Activated B cell treated with CpG ODN at 0.5 μM for 24 hours (primary cell): ENCODE results near the gene MYH7. TPM values are rescaled to one million over a fixed set of nuclear protein-coding genes. Genes with fewer than 3 reads are reported as not detected.
"Not testable (repeated sequence)": the region's sequence is repeated elsewhere in the genome, so short reads cannot be mapped to it uniquely, and the experiment has no call there.

Experiments used
- ATAC-seq: fragments of 200-7000 bp; cut with Tn5 transposase; one replicate; pipeline ENCODE4 v1.10.0; 2021; ENCODE audit warnings: low read depth, mild to moderate bottlenecking, moderate library complexity
- CTCF ChIA-PET: fragments of 350-600 bp; sonication (Branson Sonifier 250); formaldehyde crosslinking; loops from one replicate; lab custom pipeline; 2021; ENCODE audit warnings: antibody characterized with exemption; lab: Charles Lee
- POLR2A ChIA-PET: fragments of 350-600 bp; sonication (Branson Sonifier 250); formaldehyde crosslinking; loops from one replicate; lab custom pipeline; 2021; ENCODE audit warnings: antibody characterized with exemption; lab: Charles Lee
- DNase-seq: peaks from one replicate; pipeline ENCODE4 v3.0.0; 2022
- H3K27ac Mint-ChIP-seq: one replicate; pipeline ENCODE4 v1.8.0; 2020; ENCODE audit warnings: mixed read lengths
- H3K27me3 Mint-ChIP-seq: one replicate; pipeline ENCODE4 v1.8.0; 2021; ENCODE audit warnings: mixed read lengths
- H3K36me3 Mint-ChIP-seq: one replicate; pipeline ENCODE4 v1.8.0; 2021; ENCODE audit warnings: low read depth, mixed read lengths
- H3K4me1 Mint-ChIP-seq: one replicate; pipeline ENCODE4 v1.8.0; 2021; ENCODE audit warnings: mixed read lengths
- H3K4me3 Mint-ChIP-seq: one replicate; pipeline ENCODE4 v1.8.0; 2020; ENCODE audit warnings: mild to moderate bottlenecking, mixed read lengths
- H3K9me3 Mint-ChIP-seq: one replicate; pipeline ENCODE4 v1.8.0; 2020; ENCODE audit warnings: mixed read lengths
- intact Hi-C: fragments of 100-400 bp; cut with micrococcal nuclease; formaldehyde crosslinking; loops from one replicate; pipeline ENCODE4 v1.15.1; 2024
- total RNA-seq: library from RNA; stranded (reverse); gene quantifications from 2 replicates; pipeline ENCODE4 v1.2.3, GENCODE V29; 2022
- TF ChIP-seq, protein P1 (sequence below): fragments of 200-600 bp; IDR thresholded peaks from one replicate; pipeline ENCODE4 v1.8.0; 2022; ENCODE audit warnings: antibody characterized with exemption, mild to moderate bottlenecking

MYH7 gene
- total RNA-seq, 1 donor from 2014 or later = not detected

DNA sequence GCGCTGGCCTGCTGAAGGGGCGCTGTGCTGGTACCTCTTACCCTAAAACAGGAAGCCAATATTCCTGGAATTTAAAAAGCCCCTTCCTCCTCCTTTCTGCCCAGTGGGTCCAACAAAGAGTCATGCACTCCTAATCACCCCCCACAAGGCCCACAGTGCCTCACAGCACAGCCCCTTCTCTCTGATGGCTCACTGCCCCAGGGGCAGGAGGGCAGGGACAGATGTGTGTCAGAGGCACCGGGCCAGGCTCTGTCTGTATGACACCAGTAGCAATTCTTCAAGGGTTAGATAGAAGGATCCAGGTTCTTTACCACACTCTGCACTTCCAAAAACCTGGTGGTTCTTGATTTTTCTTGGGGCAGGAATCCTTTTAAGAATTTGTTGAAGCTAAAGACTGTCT lies 36.3 kb downstream of the MYH7 start:
- Mint-ChIP-seq H3K9me3 (no peaks in the 10 kb centered on the region), H3K4me3 (no peak overlapping the region), H3K36me3 (no peaks in the 10 kb centered on the region), H3K27ac (no peak overlapping the region), H3K27me3 (peaks cover 22% of the 10 kb centered on the region), H3K4me1 (peaks cover 2% of the 10 kb centered on the region)
- TF ChIP-seq, protein P1, sequence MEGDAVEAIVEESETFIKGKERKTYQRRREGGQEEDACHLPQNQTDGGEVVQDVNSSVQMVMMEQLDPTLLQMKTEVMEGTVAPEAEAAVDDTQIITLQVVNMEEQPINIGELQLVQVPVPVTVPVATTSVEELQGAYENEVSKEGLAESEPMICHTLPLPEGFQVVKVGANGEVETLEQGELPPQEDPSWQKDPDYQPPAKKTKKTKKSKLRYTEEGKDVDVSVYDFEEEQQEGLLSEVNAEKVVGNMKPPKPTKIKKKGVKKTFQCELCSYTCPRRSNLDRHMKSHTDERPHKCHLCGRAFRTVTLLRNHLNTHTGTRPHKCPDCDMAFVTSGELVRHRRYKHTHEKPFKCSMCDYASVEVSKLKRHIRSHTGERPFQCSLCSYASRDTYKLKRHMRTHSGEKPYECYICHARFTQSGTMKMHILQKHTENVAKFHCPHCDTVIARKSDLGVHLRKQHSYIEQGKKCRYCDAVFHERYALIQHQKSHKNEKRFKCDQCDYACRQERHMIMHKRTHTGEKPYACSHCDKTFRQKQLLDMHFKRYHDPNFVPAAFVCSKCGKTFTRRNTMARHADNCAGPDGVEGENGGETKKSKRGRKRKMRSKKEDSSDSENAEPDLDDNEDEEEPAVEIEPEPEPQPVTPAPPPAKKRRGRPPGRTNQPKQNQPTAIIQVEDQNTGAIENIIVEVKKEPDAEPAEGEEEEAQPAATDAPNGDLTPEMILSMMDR = no peak
- ChIA-PET CTCF (no interaction called here), POLR2A (no interaction called here)
- DNase-seq (no peak), ATAC-seq (no peak)
- intact Hi-C loops = no loop called here

DNA sequence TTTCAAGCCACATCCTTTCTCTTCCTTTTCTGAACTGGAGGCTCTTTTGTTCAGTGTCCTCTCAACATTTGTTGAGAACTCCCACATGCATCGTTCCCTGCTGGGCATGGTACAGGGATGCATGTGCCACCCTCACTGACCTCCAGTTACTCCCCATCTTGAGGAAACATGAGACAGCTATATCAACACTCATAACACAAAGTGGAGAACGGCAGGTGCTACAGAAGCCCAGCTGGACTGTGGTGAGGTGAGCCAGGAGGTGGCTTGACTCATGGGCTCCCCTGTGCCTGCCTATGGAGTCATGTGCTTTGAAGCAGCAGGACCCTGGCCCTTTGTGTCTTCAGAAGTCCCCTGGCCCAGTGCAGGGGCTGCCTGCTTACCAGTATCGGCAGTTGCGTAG lies 37.1 kb downstream of the MYH7 start:
- Mint-ChIP-seq H3K9me3 (no peaks in the 10 kb centered on the region), H3K4me1 (peaks cover under 1% of the 10 kb centered on the region), H3K27me3 (peaks cover 16% of the 10 kb centered on the region), H3K36me3 (no peaks in the 10 kb centered on the region), H3K27ac (no peak overlapping the region), H3K4me3 (no peak overlapping the region)
- ChIA-PET CTCF (no interaction called here), POLR2A (no interaction called here)
- intact Hi-C loops = no loop called here
- ATAC-seq (no peak), DNase-seq (no peak)
- TF ChIP-seq, protein P1 = no peak

DNA sequence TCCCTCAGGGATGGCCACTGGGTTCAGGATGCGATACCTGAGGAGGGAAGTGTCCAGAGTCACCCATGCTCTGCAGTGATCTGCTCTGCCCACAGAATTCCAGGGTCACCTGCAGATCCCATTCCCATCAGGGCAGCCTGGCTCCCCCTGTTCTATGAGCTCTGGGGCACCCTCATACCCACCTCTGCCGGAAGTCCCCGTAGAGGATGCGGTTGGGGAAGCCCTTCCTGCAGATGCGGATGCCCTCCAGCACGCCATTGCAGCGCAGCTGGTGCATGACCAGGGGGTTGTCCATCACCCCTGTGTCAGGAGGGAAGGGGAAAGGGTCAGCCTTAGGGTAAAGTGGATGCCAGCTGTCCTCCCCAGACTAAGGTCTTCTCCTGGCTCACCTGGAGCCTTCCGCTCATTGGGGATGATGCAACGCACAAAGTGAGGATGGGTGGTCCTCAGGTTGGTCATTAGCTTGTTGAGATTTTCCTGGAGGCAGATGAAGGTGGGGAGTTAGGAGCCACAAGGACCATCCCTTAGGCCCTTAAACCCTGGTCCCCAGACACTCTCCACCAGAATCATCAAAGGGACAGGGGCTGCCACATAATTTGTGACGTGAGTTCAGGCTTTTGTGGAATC lies 38.6 kb downstream of the MYH7 start:
- ChIA-PET CTCF (no interaction called here), POLR2A (no interaction called here)
- Mint-ChIP-seq H3K9me3 (no peaks in the 10 kb centered on the region), H3K27ac (no peak overlapping the region), H3K36me3 (no peaks in the 10 kb centered on the region), H3K27me3 (peaks cover 14% of the 10 kb centered on the region), H3K4me1 (no peaks in the 10 kb centered on the region), H3K4me3 (no peak overlapping the region)
- DNase-seq (no peak), ATAC-seq (no peak)
- TF ChIP-seq, protein P1 = no peak
- intact Hi-C loops = no loop called here

DNA sequence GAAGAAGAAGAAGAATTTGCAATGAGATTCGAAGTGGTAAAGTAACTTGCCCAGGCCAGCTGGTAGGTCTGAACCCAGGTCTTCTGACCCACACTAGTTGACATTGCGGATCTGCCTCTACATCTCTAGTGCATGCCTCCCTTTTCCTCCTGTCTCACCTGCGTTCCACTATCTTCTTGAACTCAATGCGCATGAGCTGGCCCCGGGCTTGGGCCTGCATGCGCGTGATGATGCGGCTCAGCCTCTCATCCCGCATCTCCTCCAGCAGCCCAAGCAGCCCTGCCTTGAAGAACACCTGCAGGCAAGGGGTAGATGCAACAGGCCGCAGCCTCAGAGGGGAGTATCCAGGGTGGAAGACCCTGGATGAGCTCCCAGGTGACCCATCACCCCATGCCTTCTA lies 39.3 kb downstream of the MYH7 start:
- intact Hi-C loops = no loop called here
- no peak overlapping the region for H3K27ac Mint-ChIP-seq
- H3K4me1 Mint-ChIP-seq = no peaks in the 10 kb centered on the region
- H3K4me3 Mint-ChIP-seq = no peak overlapping the region
- ATAC-seq (no peak), DNase-seq (no peak)
- H3K27me3 Mint-ChIP-seq = peaks cover 14% of the 10 kb centered on the region
- H3K36me3 Mint-ChIP-seq = no peaks in the 10 kb centered on the region
- TF ChIP-seq, protein P1 = no peak
- no peaks in the 10 kb centered on the region for H3K9me3 Mint-ChIP-seq
- ChIA-PET CTCF (no interaction called here), POLR2A (no interaction called here)

DNA sequence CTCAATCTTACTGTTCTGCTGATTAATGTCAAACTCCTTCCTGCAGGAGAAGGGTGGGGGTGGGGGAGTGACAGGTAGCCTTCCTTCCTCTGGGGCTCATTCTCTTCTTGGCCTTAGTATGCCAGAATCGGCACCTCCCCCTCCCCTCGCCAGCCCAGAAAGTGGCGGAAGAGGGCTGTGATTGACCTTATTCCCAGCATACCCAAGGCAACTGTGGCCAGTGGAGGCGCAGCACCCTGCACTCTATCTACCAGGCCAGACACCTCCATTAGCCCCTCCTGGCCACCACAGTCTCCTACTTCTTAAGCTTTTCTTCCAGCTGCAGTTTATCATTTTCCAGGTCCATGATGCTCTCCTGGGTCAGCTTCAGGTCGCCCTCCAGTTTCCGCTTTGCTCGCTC lies 42.8 kb downstream of the MYH7 start:
- ATAC-seq (no peak), DNase-seq (no peak)
- TF ChIP-seq, protein P1 = no peak
- Mint-ChIP-seq H3K27me3 (peaks cover 24% of the 10 kb centered on the region), H3K4me3 (no peak overlapping the region), H3K9me3 (no peaks in the 10 kb centered on the region), H3K36me3 (no peaks in the 10 kb centered on the region), H3K4me1 (no peaks in the 10 kb centered on the region), H3K27ac (no peak overlapping the region)
- ChIA-PET POLR2A (no interaction called here), CTCF (no interaction called here)
- intact Hi-C loops = no loop called here

DNA sequence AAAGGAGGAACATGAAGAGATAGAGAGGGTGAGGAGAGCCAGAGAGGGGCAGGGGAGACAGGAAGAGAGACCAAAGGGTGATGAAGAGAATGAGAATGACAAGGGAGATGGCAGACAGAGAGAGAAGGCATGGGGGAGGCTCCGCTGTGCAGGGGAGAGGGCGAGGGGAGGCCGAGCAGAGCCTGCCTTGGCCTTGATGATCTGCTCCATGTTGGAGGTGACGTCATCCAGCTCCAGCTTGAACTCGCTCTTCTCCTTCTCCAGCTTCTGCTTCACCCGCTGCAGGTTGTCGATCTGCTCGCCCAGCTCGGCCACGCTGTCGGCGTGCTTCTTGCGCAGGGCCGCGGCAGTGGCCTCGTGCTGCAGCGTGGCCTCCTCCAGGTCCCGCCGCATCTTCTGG lies 45.6 kb downstream of the MYH7 start:
- H3K27ac Mint-ChIP-seq, H3K4me1 Mint-ChIP-seq, DNase-seq, H3K4me3 Mint-ChIP-seq, POLR2A ChIA-PET, ATAC-seq, H3K36me3 Mint-ChIP-seq, H3K9me3 Mint-ChIP-seq, intact Hi-C loops: not testable (repeated sequence)
- peaks cover 31% of the 10 kb centered on the region for H3K27me3 Mint-ChIP-seq
- CTCF ChIA-PET = interaction anchor here (1.5 kb wide), 1 partner anchor 10 kb away, joined by 7 read pairs; no protein-coding TSS in a partner anchor
